HCT116 (cell line): ENCODE measurements around the gene EFCAB12. TPM values are rescaled to one million over a fixed set of nuclear protein-coding genes. Genes with fewer than 3 reads are reported as not detected.

Experiments
- ATAC-seq: fragments of 200-7000 bp; cut with Tn5 transposase; 2 replicates; pipeline ENCODE4 v1.9.1; 2020; ENCODE audit warnings: mild to moderate bottlenecking, moderate library complexity
- BruUV-seq: library from RNA; stranded (reverse); fragments of 400-500 nt; replicated peaks from 2 replicates; lab custom pipeline; 2021; lab: Mats Ljungman, UMichigan
- CTCF ChIA-PET: fragments of 300-600 bp; sonication (Branson Sonifier 250); formaldehyde crosslinking; loops from one replicate; lab custom pipeline; 2021; ENCODE audit warnings: antibody characterized with exemption; lab: Charles Lee
- POLR2A ChIA-PET: fragments of 300-600, 350-600 bp; sonication (Branson Sonifier 250); formaldehyde crosslinking; loops from one replicate; lab custom pipeline; 2021; ENCODE audit warnings: antibody characterized with exemption; lab: Charles Lee
- RAD21 ChIA-PET, 2 experiments: fragments of 300-600 bp; sonication (Branson Sonifier 250); formaldehyde crosslinking; loops; one replicate each; lab custom pipeline; 2023; ENCODE audit warnings: low total read pairs in 2 of 2; ENCODE audit not compliant: uncharacterized antibody in 2 of 2, unreplicated experiment in 2 of 2, low non-redundant PET in 1 of 2; lab: Charles Lee
- DNase-seq: peaks from one replicate; pipeline ENCODE4 v3.0.0-alpha.2; 2010; ENCODE audit warnings: low read depth, low spot score
- H2AFZ ChIP-seq: fragments of 200-600 bp; shearing (Covaris generic), sonication (generic); 2 replicates; pipeline ENCODE4 v1.6.1; 2017; ENCODE audit warnings: low read depth, mixed run types, mixed read lengths, antibody characterized with exemption, low read length; ENCODE audit not compliant: poor library complexity, severe bottlenecking
- H3K27ac ChIP-seq: 2 replicates; pipeline ENCODE4 v1.5.1; 2012; ENCODE audit warnings: low read depth, low read length
- H3K27me3 ChIP-seq: fragments of 200-600 bp; sonication (generic); 2 replicates; pipeline ENCODE4 v1.6.1; 2016; ENCODE audit warnings: mixed run types, low read length, mixed read lengths; ENCODE audit not compliant: insufficient read depth
- H3K36me3 ChIP-seq, 2 experiments: fragments of 200-500 bp in 1 of 2; fragments of 200-600 bp in 1 of 2; sonication (Bioruptor generic) in 1 of 2; sonication (generic) in 1 of 2; 2 replicates each; pipeline versions ENCODE4 v1.5.1 to v1.6.1; 2014 to 2016; ENCODE audit warnings: low read length in 2 of 2, inconsistent platforms in 1 of 2, mixed read lengths in 1 of 2, mixed run types in 1 of 2; ENCODE audit not compliant: insufficient read depth in 2 of 2, control insufficient read depth in 1 of 2
- H3K4me1 ChIP-seq, 2 experiments: fragments of 200-600 bp in 1 of 2; sonication (generic) in 1 of 2; 2 replicates each; pipeline versions ENCODE4 v1.5.1 to v1.6.1; 2012 to 2017; ENCODE audit warnings: low read length in 2 of 2, inconsistent platforms in 1 of 2, mild to moderate bottlenecking in 1 of 2, mixed read lengths in 1 of 2, mixed run types in 1 of 2, moderate library complexity in 1 of 2; ENCODE audit not compliant: insufficient read depth in 2 of 2, control insufficient read depth in 1 of 2
- H3K4me2 ChIP-seq: fragments of 200-600 bp; sonication (generic); 2 replicates; pipeline ENCODE4 v1.6.1; 2017; ENCODE audit warnings: mixed run types, low read length, mixed read lengths
- H3K4me3 ChIP-seq, 2 experiments: fragments of 200-600 bp in 1 of 2; sonication (generic) in 1 of 2; replicated peaks in 1 of 2; 2 replicates each; pipeline ENCODE4 v1.5.1; 2011 to 2016; ENCODE audit warnings: low read length in 2 of 2, control low read depth in 1 of 2, low read depth in 1 of 2, mild to moderate bottlenecking in 1 of 2, mixed read lengths in 1 of 2, mixed run types in 1 of 2
- H3K79me2 ChIP-seq: fragments of 200-600 bp; sonication (generic); 2 replicates; pipeline ENCODE4 v1.6.1; 2017; ENCODE audit warnings: mild to moderate bottlenecking, mixed run types, low read length, moderate library complexity, mixed read lengths; ENCODE audit not compliant: insufficient read depth
- H3K9ac ChIP-seq: fragments of 200-600 bp; sonication (generic); 2 replicates; pipeline ENCODE4 v1.6.1; 2016; ENCODE audit warnings: low read length, mixed read lengths
- H3K9me2 ChIP-seq: fragments of 200-600 bp; sonication (generic), shearing (Covaris generic); 2 replicates; pipeline ENCODE4 v1.6.1; 2017; ENCODE audit warnings: mixed run types, mild to moderate bottlenecking, moderate library complexity; ENCODE audit not compliant: insufficient read depth
- H3K9me3 ChIP-seq, 2 experiments: fragments of 200-500 bp in 1 of 2; fragments of 200-600 bp in 1 of 2; sonication (Bioruptor generic) in 1 of 2; sonication (generic) in 1 of 2; 2 replicates each; pipeline ENCODE4 v1.6.1; 2014 to 2017; ENCODE audit warnings: low read length in 2 of 2, mixed read lengths in 2 of 2, inconsistent platforms in 1 of 2, low read depth in 1 of 2, mild to moderate bottlenecking in 1 of 2, mixed run types in 1 of 2, moderate library complexity in 1 of 2; ENCODE audit not compliant: control insufficient read depth in 1 of 2, insufficient read depth in 1 of 2
- H4K20me1 ChIP-seq: fragments of 200-600 bp; sonication (generic), shearing (Covaris generic); 2 replicates; pipeline ENCODE4 v1.6.1; 2017; ENCODE audit warnings: mixed run types, mild to moderate bottlenecking, moderate library complexity; ENCODE audit not compliant: insufficient read depth
- CBX3 ChIP-seq: IDR thresholded peaks from 2 replicates; pipeline ENCODE4 v1.6.1; 2012; ENCODE audit warnings: low read depth
- CEBPB ChIP-seq: IDR thresholded peaks from 2 replicates; pipeline ENCODE4 v1.6.1; 2012; ENCODE audit warnings: low read depth
- ELF1 ChIP-seq: IDR thresholded peaks from 2 replicates; pipeline ENCODE4 v1.6.1; 2012; ENCODE audit warnings: low read depth, borderline replicate concordance
- EZH2phosphoT487 ChIP-seq: fragments of 200-600 bp; IDR thresholded peaks from 2 replicates; pipeline ENCODE4 v1.6.1; 2018; ENCODE audit warnings: antibody characterized with exemption, borderline replicate concordance
- FOSL1 ChIP-seq: IDR thresholded peaks from 2 replicates; pipeline ENCODE4 v1.6.1; 2012; ENCODE audit warnings: low read depth
- JUND ChIP-seq: IDR thresholded peaks from 2 replicates; pipeline ENCODE4 v1.6.1; 2012
- POLR2A ChIP-seq: IDR thresholded peaks from 2 replicates; pipeline ENCODE4 v1.7.0; 2011; ENCODE audit warnings: borderline replicate concordance; ENCODE audit not compliant: insufficient read depth, insufficient read length; ENCODE audit errors: extremely low read depth
- POLR2AphosphoS5 ChIP-seq: IDR thresholded peaks from 2 replicates; pipeline ENCODE4 v1.6.1; 2011; ENCODE audit warnings: mild to moderate bottlenecking, low read depth, low read length, moderate library complexity
- SIN3A ChIP-seq: IDR thresholded peaks from 2 replicates; pipeline ENCODE4 v1.6.1; 2012; ENCODE audit warnings: low read depth
- SP1 ChIP-seq: IDR thresholded peaks from 2 replicates; pipeline ENCODE4 v1.6.1; 2012; ENCODE audit warnings: low read depth
- SRF ChIP-seq: IDR thresholded peaks from 2 replicates; pipeline ENCODE4 v1.6.1; 2012; ENCODE audit warnings: low read depth
- YY1 ChIP-seq: IDR thresholded peaks from 2 replicates; pipeline ENCODE4 v1.6.1; 2011; ENCODE audit warnings: low read length, low read depth, moderate library complexity, mild to moderate bottlenecking; ENCODE audit not compliant: insufficient replicate concordance; ENCODE audit errors: extremely low read depth
- ZFX ChIP-seq: fragments of 450-650 bp; IDR thresholded peaks from 2 replicates; pipeline ENCODE4 v1.6.1; 2017
- intact Hi-C: fragments of 100-400 bp; cut with micrococcal nuclease; formaldehyde crosslinking; loops from 2 replicates; pipeline ENCODE4 v1.10.0; 2022
- total RNA-seq: library from RNA; stranded (reverse); gene quantifications from one replicate; pipeline ENCODE4 v1.2.1, GENCODE V29; 2021; ENCODE audit not compliant: unreplicated experiment
- TF ChIP-seq, protein P1 (sequence below): IDR thresholded peaks from 2 replicates; pipeline ENCODE4 v1.6.1; 2011; ENCODE audit warnings: mild to moderate bottlenecking, low read length, moderate library complexity; ENCODE audit not compliant: insufficient replicate concordance; ENCODE audit errors: extremely low read depth
- TF ChIP-seq, protein P2 (sequence below): IDR thresholded peaks from 2 replicates; pipeline ENCODE4 v1.6.1; 2012

The EFCAB12 gene
- total RNA-seq, 1 experiment from 2014 or later: 0.42 TPM

DNA sequence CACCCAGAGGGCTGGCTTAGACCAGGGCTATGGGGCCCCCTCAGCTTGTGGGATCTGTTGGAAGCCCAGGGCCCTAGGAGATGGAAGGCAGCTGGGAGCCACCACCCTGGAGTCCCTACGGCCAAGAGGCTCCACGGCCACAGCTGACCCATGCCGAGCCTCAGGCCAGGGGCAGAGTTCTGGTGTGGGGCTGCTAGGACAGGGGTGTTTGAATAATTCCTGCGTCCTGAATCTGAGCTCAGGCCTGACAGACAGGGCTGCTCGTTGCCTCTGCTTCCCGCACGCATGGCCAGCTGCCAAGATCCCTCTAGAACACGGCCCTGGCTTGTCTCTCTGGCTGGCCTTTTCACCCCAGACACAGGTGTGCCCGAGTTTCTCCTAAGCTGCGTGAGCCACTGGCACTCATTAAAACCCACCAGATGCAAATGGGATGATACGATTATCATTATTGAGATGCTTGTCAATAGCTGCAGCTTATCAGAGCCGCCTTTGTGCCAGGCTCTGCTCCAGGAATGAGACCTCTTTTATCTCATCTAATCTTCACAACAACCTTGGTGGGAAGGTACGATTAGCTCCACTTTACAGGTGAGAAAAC lies 70.2 kb downstream of the EFCAB12 start:
- POLR2A ChIA-PET: no interaction called here
- H4K20me1 ChIP-seq: no peaks in the 10 kb centered on the region
- no peaks in the 10 kb centered on the region for H3K9me3 ChIP-seq
- H3K79me2 ChIP-seq: no peaks in the 10 kb centered on the region
- H2AFZ ChIP-seq: no peak overlapping the region
- DNase-seq (no peak), ATAC-seq (no peak)
- RAD21 ChIA-PET: no interaction called here
- no peaks in the 10 kb centered on the region for H3K27me3 ChIP-seq
- BruUV-seq: no TSS peak
- CTCF ChIA-PET: no interaction called here
- no peak overlapping the region for H3K9ac ChIP-seq
- no peak overlapping the region for H3K27ac ChIP-seq
- peaks cover 4 to 9% of the 10 kb centered on the region in 2 experiments; a peak in 3 of 4 replicates for H3K4me1 ChIP-seq
- no peak overlapping the region for H3K4me2 ChIP-seq
- H3K9me2 ChIP-seq: no peaks in the 10 kb centered on the region
- TF ChIP-seq SP1: no peak
- TF ChIP-seq JUND: no peak
- TF ChIP-seq POLR2AphosphoS5: no peak
- TF ChIP-seq, protein P1, sequence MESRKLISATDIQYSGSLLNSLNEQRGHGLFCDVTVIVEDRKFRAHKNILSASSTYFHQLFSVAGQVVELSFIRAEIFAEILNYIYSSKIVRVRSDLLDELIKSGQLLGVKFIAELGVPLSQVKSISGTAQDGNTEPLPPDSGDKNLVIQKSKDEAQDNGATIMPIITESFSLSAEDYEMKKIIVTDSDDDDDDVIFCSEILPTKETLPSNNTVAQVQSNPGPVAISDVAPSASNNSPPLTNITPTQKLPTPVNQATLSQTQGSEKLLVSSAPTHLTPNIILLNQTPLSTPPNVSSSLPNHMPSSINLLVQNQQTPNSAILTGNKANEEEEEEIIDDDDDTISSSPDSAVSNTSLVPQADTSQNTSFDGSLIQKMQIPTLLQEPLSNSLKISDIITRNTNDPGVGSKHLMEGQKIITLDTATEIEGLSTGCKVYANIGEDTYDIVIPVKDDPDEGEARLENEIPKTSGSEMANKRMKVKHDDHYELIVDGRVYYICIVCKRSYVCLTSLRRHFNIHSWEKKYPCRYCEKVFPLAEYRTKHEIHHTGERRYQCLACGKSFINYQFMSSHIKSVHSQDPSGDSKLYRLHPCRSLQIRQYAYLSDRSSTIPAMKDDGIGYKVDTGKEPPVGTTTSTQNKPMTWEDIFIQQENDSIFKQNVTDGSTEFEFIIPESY: no peak
- TF ChIP-seq, protein P2, sequence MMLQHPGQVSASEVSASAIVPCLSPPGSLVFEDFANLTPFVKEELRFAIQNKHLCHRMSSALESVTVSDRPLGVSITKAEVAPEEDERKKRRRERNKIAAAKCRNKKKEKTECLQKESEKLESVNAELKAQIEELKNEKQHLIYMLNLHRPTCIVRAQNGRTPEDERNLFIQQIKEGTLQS: no peak
- no peak for TF ChIP-seq SIN3A
- TF ChIP-seq SRF: no peak
- no peak for TF ChIP-seq FOSL1
- no peak for TF ChIP-seq CEBPB
- no peak for TF ChIP-seq ELF1
- no peak for TF ChIP-seq CBX3
- no peak for TF ChIP-seq POLR2A
- no peak for TF ChIP-seq YY1
- TF ChIP-seq ZFX: no peak
- no peak for TF ChIP-seq EZH2phosphoT487
- no peak overlapping the region for H3K4me3 ChIP-seq
- H3K36me3 ChIP-seq: no peaks in the 10 kb centered on the region
- intact Hi-C loops: no loop called here
